WTC11 (cell line): ENCODE results near the gene SRSF4.

Experiments
- FOXJ3 ChIP-seq: sonication (generic); formaldehyde crosslinking; IDR thresholded peaks from 2 replicates; pipeline ENCODE4 v1.9.0; 2021; ENCODE audit warnings: missing genetic modification reagents, mild to moderate bottlenecking, borderline replicate concordance
- FOXP1 ChIP-seq: sonication (generic); formaldehyde crosslinking; IDR thresholded peaks from 2 replicates; pipeline ENCODE4 v1.8.0; 2022; ENCODE audit warnings: missing genetic modification reagents, mild to moderate bottlenecking, moderate library complexity, borderline replicate concordance
- HMGA2 ChIP-seq: fragments of 250-450 bp; sonication (Bioruptor Pico); IDR thresholded peaks from 2 replicates; pipeline ENCODE4 v1.4.0; 2021; ENCODE audit warnings: mild to moderate bottlenecking, moderate library complexity
- NR3C1 ChIP-seq: sonication (generic); formaldehyde crosslinking; conservative IDR thresholded peaks from 2 replicates; pipeline ENCODE4 v1.8.1; 2023; ENCODE audit warnings: low read depth, mild to moderate bottlenecking, missing genetic modification reagents
- RELA ChIP-seq: sonication (generic); formaldehyde crosslinking; IDR thresholded peaks from 2 replicates; pipeline ENCODE4 v1.8.1; 2022; ENCODE audit warnings: missing genetic modification reagents, mild to moderate bottlenecking, borderline replicate concordance
- SMAD3 ChIP-seq: sonication (generic); formaldehyde crosslinking; IDR thresholded peaks from 2 replicates; pipeline ENCODE4 v1.8.0; 2022; ENCODE audit warnings: missing genetic modification reagents, mild to moderate bottlenecking, borderline replicate concordance
- ZNF263 ChIP-seq: sonication (generic); formaldehyde crosslinking; IDR thresholded peaks from 2 replicates; pipeline ENCODE4 v1.8.1; 2022; ENCODE audit warnings: low read depth, mild to moderate bottlenecking, moderate library complexity, missing genetic modification reagents
- TF ChIP-seq, protein P1 (sequence below): sonication (generic); formaldehyde crosslinking; conservative IDR thresholded peaks from 2 replicates; pipeline ENCODE4 v1.8.1; 2023; ENCODE audit warnings: mild to moderate bottlenecking, low read depth, missing genetic modification reagents, moderate library complexity
- TF ChIP-seq, protein P2 (sequence below): sonication (generic); formaldehyde crosslinking; conservative IDR thresholded peaks from 2 replicates; pipeline ENCODE4 v1.8.1; 2022; ENCODE audit warnings: mild to moderate bottlenecking, missing genetic modification reagents
- TF ChIP-seq, protein P3 (sequence below): fragments of 200-600 bp; IDR thresholded peaks from 2 replicates; pipeline ENCODE4 v1.8.0; 2022; ENCODE audit warnings: antibody characterized with exemption
- TF ChIP-seq, protein P4 (sequence below): sonication (generic); formaldehyde crosslinking; IDR thresholded peaks from 2 replicates; pipeline ENCODE4 v1.8.1; 2022; ENCODE audit warnings: mild to moderate bottlenecking, moderate library complexity, missing genetic modification reagents
- TF ChIP-seq, protein P5 (sequence below): sonication (generic); formaldehyde crosslinking; IDR thresholded peaks from 2 replicates; pipeline ENCODE4 v1.8.1; 2022; ENCODE audit warnings: low read depth, missing genetic modification reagents, borderline replicate concordance

DNA sequence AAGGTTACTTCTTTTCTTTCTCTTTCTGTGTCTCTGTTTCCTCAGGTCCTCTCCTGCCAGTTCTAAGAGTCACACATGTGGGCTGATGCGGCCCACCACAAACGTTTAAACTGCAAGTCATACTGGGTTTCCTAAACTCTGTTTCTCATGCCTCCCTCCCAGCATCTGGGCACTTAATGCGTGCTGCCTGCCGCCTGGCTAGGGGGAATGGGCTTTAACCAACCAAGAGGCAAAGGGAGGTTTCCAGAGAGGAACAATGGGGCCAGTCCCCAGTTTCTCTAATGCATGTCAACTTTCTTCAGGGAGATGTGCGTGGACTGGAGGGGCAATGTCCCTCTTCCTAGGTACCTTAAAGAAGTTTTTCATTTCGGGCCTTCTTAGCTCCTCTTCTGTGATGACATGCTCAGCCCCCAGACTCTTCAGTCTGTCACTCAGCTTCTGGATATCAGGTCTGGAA is 19.9 kb upstream of the SRSF4 start:
- TF ChIP-seq, protein P1, sequence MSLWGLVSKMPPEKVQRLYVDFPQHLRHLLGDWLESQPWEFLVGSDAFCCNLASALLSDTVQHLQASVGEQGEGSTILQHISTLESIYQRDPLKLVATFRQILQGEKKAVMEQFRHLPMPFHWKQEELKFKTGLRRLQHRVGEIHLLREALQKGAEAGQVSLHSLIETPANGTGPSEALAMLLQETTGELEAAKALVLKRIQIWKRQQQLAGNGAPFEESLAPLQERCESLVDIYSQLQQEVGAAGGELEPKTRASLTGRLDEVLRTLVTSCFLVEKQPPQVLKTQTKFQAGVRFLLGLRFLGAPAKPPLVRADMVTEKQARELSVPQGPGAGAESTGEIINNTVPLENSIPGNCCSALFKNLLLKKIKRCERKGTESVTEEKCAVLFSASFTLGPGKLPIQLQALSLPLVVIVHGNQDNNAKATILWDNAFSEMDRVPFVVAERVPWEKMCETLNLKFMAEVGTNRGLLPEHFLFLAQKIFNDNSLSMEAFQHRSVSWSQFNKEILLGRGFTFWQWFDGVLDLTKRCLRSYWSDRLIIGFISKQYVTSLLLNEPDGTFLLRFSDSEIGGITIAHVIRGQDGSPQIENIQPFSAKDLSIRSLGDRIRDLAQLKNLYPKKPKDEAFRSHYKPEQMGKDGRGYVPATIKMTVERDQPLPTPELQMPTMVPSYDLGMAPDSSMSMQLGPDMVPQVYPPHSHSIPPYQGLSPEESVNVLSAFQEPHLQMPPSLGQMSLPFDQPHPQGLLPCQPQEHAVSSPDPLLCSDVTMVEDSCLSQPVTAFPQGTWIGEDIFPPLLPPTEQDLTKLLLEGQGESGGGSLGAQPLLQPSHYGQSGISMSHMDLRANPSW, result no peak
- no peak for TF ChIP-seq HMGA2 (CRISPR knock-in tag)
- TF ChIP-seq, protein P2, sequence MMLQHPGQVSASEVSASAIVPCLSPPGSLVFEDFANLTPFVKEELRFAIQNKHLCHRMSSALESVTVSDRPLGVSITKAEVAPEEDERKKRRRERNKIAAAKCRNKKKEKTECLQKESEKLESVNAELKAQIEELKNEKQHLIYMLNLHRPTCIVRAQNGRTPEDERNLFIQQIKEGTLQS (CRISPR knock-in tag), result no peak
- TF ChIP-seq FOXJ3 (CRISPR knock-in tag), result no peak
- TF ChIP-seq, protein P3, sequence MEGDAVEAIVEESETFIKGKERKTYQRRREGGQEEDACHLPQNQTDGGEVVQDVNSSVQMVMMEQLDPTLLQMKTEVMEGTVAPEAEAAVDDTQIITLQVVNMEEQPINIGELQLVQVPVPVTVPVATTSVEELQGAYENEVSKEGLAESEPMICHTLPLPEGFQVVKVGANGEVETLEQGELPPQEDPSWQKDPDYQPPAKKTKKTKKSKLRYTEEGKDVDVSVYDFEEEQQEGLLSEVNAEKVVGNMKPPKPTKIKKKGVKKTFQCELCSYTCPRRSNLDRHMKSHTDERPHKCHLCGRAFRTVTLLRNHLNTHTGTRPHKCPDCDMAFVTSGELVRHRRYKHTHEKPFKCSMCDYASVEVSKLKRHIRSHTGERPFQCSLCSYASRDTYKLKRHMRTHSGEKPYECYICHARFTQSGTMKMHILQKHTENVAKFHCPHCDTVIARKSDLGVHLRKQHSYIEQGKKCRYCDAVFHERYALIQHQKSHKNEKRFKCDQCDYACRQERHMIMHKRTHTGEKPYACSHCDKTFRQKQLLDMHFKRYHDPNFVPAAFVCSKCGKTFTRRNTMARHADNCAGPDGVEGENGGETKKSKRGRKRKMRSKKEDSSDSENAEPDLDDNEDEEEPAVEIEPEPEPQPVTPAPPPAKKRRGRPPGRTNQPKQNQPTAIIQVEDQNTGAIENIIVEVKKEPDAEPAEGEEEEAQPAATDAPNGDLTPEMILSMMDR, result no peak
- TF ChIP-seq, protein P4, sequence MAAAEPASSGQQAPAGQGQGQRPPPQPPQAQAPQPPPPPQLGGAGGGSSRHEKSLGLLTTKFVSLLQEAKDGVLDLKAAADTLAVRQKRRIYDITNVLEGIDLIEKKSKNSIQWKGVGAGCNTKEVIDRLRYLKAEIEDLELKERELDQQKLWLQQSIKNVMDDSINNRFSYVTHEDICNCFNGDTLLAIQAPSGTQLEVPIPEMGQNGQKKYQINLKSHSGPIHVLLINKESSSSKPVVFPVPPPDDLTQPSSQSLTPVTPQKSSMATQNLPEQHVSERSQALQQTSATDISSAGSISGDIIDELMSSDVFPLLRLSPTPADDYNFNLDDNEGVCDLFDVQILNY (CRISPR knock-in tag), result no peak
- no peak for TF ChIP-seq ZNF263
- no peak for TF ChIP-seq RELA (CRISPR knock-in tag)
- TF ChIP-seq, protein P5, sequence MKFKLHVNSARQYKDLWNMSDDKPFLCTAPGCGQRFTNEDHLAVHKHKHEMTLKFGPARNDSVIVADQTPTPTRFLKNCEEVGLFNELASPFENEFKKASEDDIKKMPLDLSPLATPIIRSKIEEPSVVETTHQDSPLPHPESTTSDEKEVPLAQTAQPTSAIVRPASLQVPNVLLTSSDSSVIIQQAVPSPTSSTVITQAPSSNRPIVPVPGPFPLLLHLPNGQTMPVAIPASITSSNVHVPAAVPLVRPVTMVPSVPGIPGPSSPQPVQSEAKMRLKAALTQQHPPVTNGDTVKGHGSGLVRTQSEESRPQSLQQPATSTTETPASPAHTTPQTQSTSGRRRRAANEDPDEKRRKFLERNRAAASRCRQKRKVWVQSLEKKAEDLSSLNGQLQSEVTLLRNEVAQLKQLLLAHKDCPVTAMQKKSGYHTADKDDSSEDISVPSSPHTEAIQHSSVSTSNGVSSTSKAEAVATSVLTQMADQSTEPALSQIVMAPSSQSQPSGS, result no peak
- TF ChIP-seq SMAD3 (CRISPR knock-in tag), result no peak
- no peak for TF ChIP-seq NR3C1 (CRISPR knock-in tag)
- no peak for TF ChIP-seq FOXP1 (CRISPR knock-in tag)
